HG03060 (cell line): ENCODE data around the gene RFX5.
"Not testable (repeated sequence)": the region's sequence is repeated elsewhere in the genome, so short reads cannot be mapped to it uniquely, and the experiment has no call there.

Experiments used
- ATAC-seq: cut with Tn5 transposase; IDR thresholded peaks from one replicate; pipeline ENCODE4 v1.9.1; 2021; ENCODE audit warnings: low read depth, moderate number of reproducible peaks; ENCODE audit not compliant: unreplicated experiment

RFX5 gene

GRCh38 chr1:151362308-151363155, 15.5 kb upstream of the RFX5 start:
- ATAC-seq = no peak

- no peak for ATAC-seq
Observed at GRCh38 chr1:151361883-151362282, 14.8 kb upstream of the RFX5 start.

GRCh38 chr1:151356696-151357095, 9.6 kb upstream of the RFX5 start:
- no peak for ATAC-seq

- ATAC-seq = no peak
Observed at GRCh38 chr1:151352021-151352718, 5.1 kb upstream of the RFX5 start.

GRCh38 chr1:151350323-151350722, 3.3 kb upstream of the RFX5 start:
- not testable (repeated sequence) for ATAC-seq

- ATAC-seq = no peak
Observed at GRCh38 chr1:151347523-151348246, 633 bp upstream of the RFX5 start.

- ATAC-seq = no peak
Observed at GRCh38 chr1:151346082-151346768, 827 bp downstream of the RFX5 start.

- no peak for ATAC-seq
Observed at GRCh38 chr1:151344291-151344690, 2.8 kb downstream of the RFX5 start.

GRCh38 chr1:151343587-151343986, 3.5 kb downstream of the RFX5 start:
- no peak for ATAC-seq

- no peak for ATAC-seq
Observed at GRCh38 chr1:151342569-151342968, 4.5 kb downstream of the RFX5 start.

GRCh38 chr1:151342021-151342420, 5.0 kb downstream of the RFX5 start:
- ATAC-seq = no peak

- peak; percentile 55 for ATAC-seq
Observed at GRCh38 chr1:151340870-151341754, 5.9 kb downstream of the RFX5 start.

GRCh38 chr1:151336556-151336955, 10.5 kb downstream of the RFX5 start:
- ATAC-seq = no peak

- no peak for ATAC-seq
Observed at GRCh38 chr1:151334822-151335221, 12.2 kb downstream of the RFX5 start.

- peak; percentile 11 for ATAC-seq
Observed at GRCh38 chr1:151327903-151328674, 19.0 kb downstream of the RFX5 start.

- ATAC-seq = peak; percentile 70
Observed at GRCh38 chr1:151327223-151327902, 19.7 kb downstream of the RFX5 start, which contains the start of gene PI4KB. TSS of gene PI4KB (minus strand) at chr1:151327416. CDS start at chr1:151316481, 10,935 bp downstream.

GRCh38 chr1:151326619-151327222, 20.3 kb downstream of the RFX5 start:
- ATAC-seq = peak; percentile 14
